Testis (tissue), 3 donors: ENCODE data around the gene COPA. TPM values are rescaled to one million over a fixed set of nuclear protein-coding genes. Genes with fewer than 3 reads are reported as not detected.

Experiments
- DNase-seq: peaks from one replicate; pipeline ENCODE4 v3.0.0-alpha.2; 2019
- H3K27ac ChIP-seq, 2 donors: fragments of 200-600 bp; sonication (generic); one replicate each; pipeline ENCODE4 v1.5.1; 2019
- H3K27me3 ChIP-seq: fragments of 200-600 bp; sonication (generic); one replicate; pipeline ENCODE4 v1.5.1; 2019
- H3K36me3 ChIP-seq: fragments of 200-600 bp; sonication (generic); one replicate; pipeline ENCODE4 v1.5.1; 2017; ENCODE audit warnings: low read depth; ENCODE audit errors: missing control alignments
- H3K4me1 ChIP-seq: fragments of 200-600 bp; sonication (generic); one replicate; pipeline ENCODE4 v1.5.1; 2019
- H3K4me3 ChIP-seq, 2 donors: fragments of 200-600 bp; sonication (generic); one replicate each; pipeline ENCODE4 v1.5.1; 2017 to 2019
- H3K9me3 ChIP-seq: fragments of 200-600 bp; sonication (generic); one replicate; pipeline ENCODE4 v1.5.1; 2017
- POLR2A ChIP-seq: fragments of 450-650 bp; IDR thresholded peaks from one replicate; pipeline ENCODE4 v1.6.1; 2017; ENCODE audit warnings: antibody characterized with exemption, mild to moderate bottlenecking, moderate library complexity
- WGBS, 2 donors: methylation state at CpG; one replicate each; pipeline ENCODE4 v1.1.5; 2018; 5-methylcytosine and 5-hydroxymethylcytosine counted together
- intact Hi-C: fragments of 100-400 bp; cut with DNase I; formaldehyde crosslinking; loops from one replicate; pipeline ENCODE4 v1.15.1; 2023; ENCODE audit warnings: low total_unique reads
- polyA plus RNA-seq: library from polyadenylated mRNA; stranded (reverse); fragments of 350-450 nt; fragmentation: Illumina TruSeq; extraction: RNeasy Lipid Tissue Mini Kit (QIAGEN cat#74804); gene quantifications from one replicate; pipeline ENCODE4 v1.2.3, GENCODE V29; 2014; ENCODE audit warnings: low read depth, low replicate concordance; ENCODE audit not compliant: insufficient read depth
- total RNA-seq, 2 donors: library from RNA; depleted of rRNA; stranded (reverse); fragments of >200 nt; gene quantifications; one replicate each; pipeline ENCODE4 v1.2.3, GENCODE V29; 2016
- TF ChIP-seq, protein P1 (sequence below), 3 experiments: fragments of 450-650 bp in 2 of 3; fragments of 200-600 bp in 1 of 3; sonication (generic) in 1 of 3; IDR thresholded peaks; one replicate each; pipeline ENCODE4 v1.5.1; 2016 to 2019; ENCODE audit warnings: antibody characterized with exemption in 3 of 3, mild to moderate bottlenecking in 2 of 3, moderate library complexity in 1 of 3

The COPA gene
- total and polyA plus RNA-seq, 3 donors from 2014 or later = 88.9 to 123 (median 114) TPM

DNA sequence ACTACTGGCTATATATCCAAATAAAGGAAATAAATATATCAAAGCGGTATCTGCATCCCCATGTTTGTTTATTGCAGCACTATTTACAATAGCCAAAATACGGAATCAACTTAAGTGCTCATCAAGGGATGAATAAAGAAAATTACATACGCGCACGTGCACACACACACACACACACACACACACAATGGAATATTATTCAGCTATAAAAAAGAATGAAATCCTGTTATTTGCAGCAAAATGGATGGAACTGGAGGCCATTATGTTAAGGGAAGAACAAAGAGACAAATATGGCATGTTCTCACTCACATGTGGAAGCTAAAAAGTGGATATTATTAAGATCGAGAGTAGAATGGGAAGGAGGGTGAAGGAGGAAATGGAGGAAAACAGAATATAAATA lies 20.2 kb downstream of the COPA start:
- Histone ChIP-seq H3K4me3 (no peak overlapping the region), H3K27me3 (no peaks in the 10 kb centered on the region), H3K27ac (no peak overlapping the region), H3K9me3 (no peaks in the 10 kb centered on the region), H3K36me3 (no peaks in the 10 kb centered on the region), H3K4me1 (no peaks in the 10 kb centered on the region)
- TF ChIP-seq POLR2A = no peak
- TF ChIP-seq, protein P1, sequence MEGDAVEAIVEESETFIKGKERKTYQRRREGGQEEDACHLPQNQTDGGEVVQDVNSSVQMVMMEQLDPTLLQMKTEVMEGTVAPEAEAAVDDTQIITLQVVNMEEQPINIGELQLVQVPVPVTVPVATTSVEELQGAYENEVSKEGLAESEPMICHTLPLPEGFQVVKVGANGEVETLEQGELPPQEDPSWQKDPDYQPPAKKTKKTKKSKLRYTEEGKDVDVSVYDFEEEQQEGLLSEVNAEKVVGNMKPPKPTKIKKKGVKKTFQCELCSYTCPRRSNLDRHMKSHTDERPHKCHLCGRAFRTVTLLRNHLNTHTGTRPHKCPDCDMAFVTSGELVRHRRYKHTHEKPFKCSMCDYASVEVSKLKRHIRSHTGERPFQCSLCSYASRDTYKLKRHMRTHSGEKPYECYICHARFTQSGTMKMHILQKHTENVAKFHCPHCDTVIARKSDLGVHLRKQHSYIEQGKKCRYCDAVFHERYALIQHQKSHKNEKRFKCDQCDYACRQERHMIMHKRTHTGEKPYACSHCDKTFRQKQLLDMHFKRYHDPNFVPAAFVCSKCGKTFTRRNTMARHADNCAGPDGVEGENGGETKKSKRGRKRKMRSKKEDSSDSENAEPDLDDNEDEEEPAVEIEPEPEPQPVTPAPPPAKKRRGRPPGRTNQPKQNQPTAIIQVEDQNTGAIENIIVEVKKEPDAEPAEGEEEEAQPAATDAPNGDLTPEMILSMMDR (IDR thresholded peaks at IDR 0.05) = no peak
- 93 to 97% methylated on average over 6 of the region's 6 CpGs for WGBS, 2 donors
- intact Hi-C loops = no loop called here
- no peak for DNase-seq

DNA sequence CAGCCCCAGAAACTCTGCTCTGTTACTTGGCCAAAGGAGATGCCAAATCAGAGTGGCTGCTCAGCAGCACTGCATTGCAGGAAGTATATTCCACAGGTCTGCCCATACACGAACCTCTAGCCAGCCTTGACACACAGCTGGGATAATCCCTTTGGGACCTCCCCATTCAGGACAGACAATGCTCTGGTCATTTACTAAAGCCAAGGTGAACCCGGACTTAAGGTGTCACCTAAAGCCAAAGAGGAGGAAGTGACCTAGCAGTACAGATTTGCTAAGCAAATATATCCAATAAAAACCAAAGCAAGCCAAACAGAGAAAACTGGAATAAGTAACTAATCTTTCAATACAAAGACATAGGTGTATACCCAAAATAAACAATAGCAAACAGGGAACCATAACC lies 27.7 kb downstream of the COPA start:
- Histone ChIP-seq H3K36me3 (no peaks in the 10 kb centered on the region), H3K4me3 (no peak overlapping the region), H3K9me3 (no peaks in the 10 kb centered on the region), H3K27ac (no peak overlapping the region), H3K4me1 (no peaks in the 10 kb centered on the region), H3K27me3 (no peaks in the 10 kb centered on the region)
- TF ChIP-seq, protein P1 (IDR thresholded peaks at IDR 0.05) = no peak
- TF ChIP-seq POLR2A = no peak
- DNase-seq = no peak
- WGBS, 2 donors = 74 to 96% methylated on average over 2 of the region's 2 CpGs
- intact Hi-C loops = no loop called here

DNA sequence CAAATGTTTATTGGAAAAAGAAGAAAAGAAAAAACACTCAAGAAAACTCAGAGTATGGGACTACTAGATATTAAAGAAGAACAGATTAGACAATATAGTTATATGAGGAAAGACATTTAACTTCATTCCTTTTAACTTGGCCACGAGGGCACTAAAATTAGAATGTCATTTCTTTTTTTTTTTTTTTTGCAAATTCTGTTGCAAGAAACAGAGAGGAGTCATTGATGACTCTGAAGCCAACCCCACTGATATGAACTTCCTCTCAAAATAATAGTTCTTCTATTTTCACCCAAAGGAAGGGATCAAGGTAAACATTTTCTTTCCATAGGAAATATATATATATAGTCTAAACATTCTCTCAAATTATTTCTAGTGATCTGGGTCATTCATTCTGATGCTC lies 33.5 kb downstream of the COPA start:
- no peak overlapping the region for H3K27ac ChIP-seq
- no peaks in the 10 kb centered on the region for H3K4me1 ChIP-seq
- TF ChIP-seq POLR2A = no peak
- TF ChIP-seq, protein P1 (IDR thresholded peaks at IDR 0.05) = no peak
- H3K36me3 ChIP-seq = no peaks in the 10 kb centered on the region
- no peak for DNase-seq
- H3K27me3 ChIP-seq = no peaks in the 10 kb centered on the region
- no peak overlapping the region for H3K4me3 ChIP-seq
- WGBS, 2 donors = 76 to 83% methylated on average over 1 of the region's 1 CpG
- intact Hi-C loops = no loop called here
- no peaks in the 10 kb centered on the region for H3K9me3 ChIP-seq

DNA sequence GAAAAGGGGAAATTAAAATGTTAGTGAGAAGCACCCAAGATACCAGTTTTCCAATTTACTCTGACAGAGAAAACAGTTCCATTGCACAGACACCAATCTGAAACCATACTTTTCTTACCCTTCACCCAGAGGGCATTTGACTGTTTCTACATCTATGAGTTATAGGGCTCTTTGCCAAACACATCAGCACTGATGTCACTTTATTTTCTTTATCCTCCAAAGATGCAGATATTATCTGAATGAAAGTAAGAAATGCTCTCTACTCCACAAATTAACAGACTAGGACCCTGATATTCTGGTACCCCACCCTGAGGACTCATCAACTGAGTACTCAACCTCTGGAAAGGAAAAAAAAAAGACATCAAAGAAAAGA lies 33.9 kb downstream of the COPA start:
- H3K36me3 ChIP-seq = no peaks in the 10 kb centered on the region
- H3K4me3 ChIP-seq = no peak overlapping the region
- no peaks in the 10 kb centered on the region for H3K27me3 ChIP-seq
- no peaks in the 10 kb centered on the region for H3K4me1 ChIP-seq
- no peaks in the 10 kb centered on the region for H3K9me3 ChIP-seq
- H3K27ac ChIP-seq = no peak overlapping the region
- intact Hi-C loops = no loop called here
- DNase-seq = no peak
- no peak for TF ChIP-seq POLR2A
- TF ChIP-seq, protein P1 (IDR thresholded peaks at IDR 0.05) = no peak

DNA sequence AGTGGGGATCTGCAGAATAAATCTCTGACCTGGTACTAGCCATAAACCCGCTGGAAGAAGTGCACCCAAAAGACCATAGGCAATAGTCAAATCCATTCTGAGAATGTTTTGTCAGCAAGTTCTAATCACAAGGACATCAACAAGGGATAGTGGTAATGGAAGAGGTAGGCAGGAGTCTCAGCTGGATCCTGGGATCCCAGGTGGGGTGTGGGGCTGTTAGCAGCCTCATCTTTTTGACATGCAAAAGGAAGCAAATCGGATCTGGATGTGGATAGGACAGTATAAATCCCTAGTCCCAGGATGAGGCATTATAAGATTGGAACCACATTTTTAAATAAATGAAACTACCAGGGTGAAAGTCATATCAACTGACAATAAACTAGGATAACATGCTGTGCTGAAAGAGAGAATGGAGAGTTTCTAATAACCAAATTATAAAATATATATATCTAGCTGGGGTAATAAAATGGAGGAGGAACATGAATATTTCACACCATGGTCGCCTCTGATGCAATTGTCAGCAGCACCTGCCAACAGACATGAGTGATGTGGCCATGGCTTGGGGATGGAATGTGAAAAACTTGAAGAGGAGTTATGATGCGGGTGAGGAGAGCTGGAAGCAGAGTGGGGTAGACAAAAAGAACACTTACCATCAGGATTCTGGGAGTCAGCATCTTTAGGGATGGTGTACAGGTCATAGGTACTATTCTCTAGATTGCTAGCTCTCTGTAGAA lies 34.4 kb downstream of the COPA start:
- H3K4me1 ChIP-seq = no peaks in the 10 kb centered on the region
- H3K27me3 ChIP-seq = no peaks in the 10 kb centered on the region
- TF ChIP-seq POLR2A = no peak
- intact Hi-C loops = no loop called here
- no peak overlapping the region for H3K4me3 ChIP-seq
- DNase-seq = no peak
- H3K27ac ChIP-seq = no peak overlapping the region
- H3K9me3 ChIP-seq = no peaks in the 10 kb centered on the region
- H3K36me3 ChIP-seq = no peaks in the 10 kb centered on the region
- WGBS, 2 donors = 82 to 83% methylated on average over 4 of the region's 4 CpGs
